K562 (cell line): Measurements from ENCODE around the gene MGAT4B. TPM values are rescaled to one million over a fixed set of nuclear protein-coding genes. Genes with fewer than 3 reads are reported as not detected.
A peak's percentile ranks its signal among the peaks of the same experiment; 100 is the strongest.

ENCODE experiments used
- ASH1L ChIP-seq: fragments of 450-650 bp; IDR thresholded peaks from 2 replicates; pipeline ENCODE4 v1.6.1; 2018; ENCODE audit warnings: borderline replicate concordance, mild to moderate bottlenecking, low read depth; ENCODE audit not compliant: partially characterized antibody
- DPF2 ChIP-seq: fragments of 450-650 bp; IDR thresholded peaks from 2 replicates; pipeline ENCODE4 v1.6.1; 2016
- ELF4 ChIP-seq: fragments of 450-650 bp; formaldehyde crosslinking; IDR thresholded peaks from 2 replicates; pipeline ENCODE4 v1.4.0; 2022; ENCODE audit warnings: missing genetic modification characterization
- FOXP4 ChIP-seq: sonication (generic); formaldehyde crosslinking; IDR thresholded peaks from 2 replicates; pipeline ENCODE4 v1.8.0; 2022; ENCODE audit warnings: mild to moderate bottlenecking, missing genetic modification reagents, borderline replicate concordance
- MYC ChIP-seq, 2 experiments: fragments of 250-450 bp in 1 of 2; sonication (Bioruptor Pico) in 1 of 2; IDR thresholded peaks; 2 replicates each; pipeline versions ENCODE4 v1.5.1 to v1.6.1; 2012 to 2021; ENCODE audit warnings: low read depth in 2 of 2, borderline replicate concordance in 1 of 2, improper control_type of control experiment in 1 of 2, low read length in 1 of 2, mild to moderate bottlenecking in 1 of 2, moderate library complexity in 1 of 2
- NELFE ChIP-seq: IDR thresholded peaks from 2 replicates; pipeline ENCODE4 v1.6.1; 2011; ENCODE audit warnings: mild to moderate bottlenecking; ENCODE audit not compliant: insufficient read depth, insufficient read length
- NR1H2 ChIP-seq: sonication (generic); formaldehyde crosslinking; IDR thresholded peaks from 2 replicates; pipeline ENCODE4 v1.4.0; 2020; ENCODE audit warnings: mild to moderate bottlenecking, missing genetic modification reagents
- RCOR1 ChIP-seq, 2 experiments: IDR thresholded peaks; 2 replicates each; pipeline ENCODE4 v1.6.1; 2012; ENCODE audit warnings: low read depth in 2 of 2, low read length in 2 of 2, borderline replicate concordance in 1 of 2, improper control_type of control experiment in 1 of 2
- RREB1 ChIP-seq: fragments of 250-450 bp; sonication (Bioruptor Pico); IDR thresholded peaks from 2 replicates; pipeline ENCODE4 v1.4.0; 2020
- TAF15 ChIP-seq: fragments of 200-400 bp; formaldehyde crosslinking; IDR thresholded peaks from 2 replicates; pipeline ENCODE4 v1.6.1; 2017; ENCODE audit warnings: mild to moderate bottlenecking, low read depth, low read length, moderate library complexity
- THRB ChIP-seq: fragments of 450-650 bp; formaldehyde crosslinking; conservative IDR thresholded peaks from 2 replicates; pipeline ENCODE4 v1.4.0; 2022; ENCODE audit warnings: mild to moderate bottlenecking, missing genetic modification characterization
- TSC22D4 ChIP-seq: fragments of 450-650 bp; IDR thresholded peaks from 2 replicates; pipeline ENCODE4 v1.6.1; 2016; ENCODE audit warnings: missing genetic modification characterization, missing biosample characterization, control low read depth
- ZBTB26 ChIP-seq: fragments of 450-650 bp; formaldehyde crosslinking; IDR thresholded peaks from 2 replicates; pipeline ENCODE4 v1.4.0; 2022; ENCODE audit warnings: missing genetic modification characterization
- ZNF780A ChIP-seq: fragments of 250-450 bp; sonication (Bioruptor Pico); IDR thresholded peaks from 2 replicates; pipeline ENCODE4 v1.5.0; 2021; ENCODE audit warnings: mild to moderate bottlenecking
- polyA plus RNA-seq, 8 experiments: library from polyadenylated mRNA; depleted of rRNA in 4 of 8; stranded (reverse) in 5 of 8; unstranded in 3 of 8; fragments of >200 nt; fragmentation: Nextera tagmentation in 2 of 8; fragmentation: Illumina TruSeq in 1 of 8; extraction: Ambion mirVana in 2 of 8; extraction: Trizol in 1 of 8; gene quantifications; 2 replicates each; pipeline versions ENCODE4 v1.2.1 to v1.2.3, GENCODE V29; 2011 to 2014; ENCODE audit warnings: inconsistent platforms in 1 of 8, missing spikeins in 1 of 8
- total RNA-seq, 7 experiments: library from RNA; depleted of rRNA in 6 of 7; stranded (reverse); fragments of >200 nt in 6 of 7; fragmentation: Illumina TruSeq in 2 of 7; extraction: Trizol in 2 of 7; gene quantifications; 2 replicates each; pipeline versions ENCODE4 v1.2.1 to v1.2.3, GENCODE V29; 2011 to 2021; ENCODE audit warnings: low replicate concordance in 1 of 7

MGAT4B gene
- total and polyA plus RNA-seq, 9 of the 15 experiments (the other 6 are each of a cell fraction or from before 2014, with no cell fraction given) = 0.34 to 133 (median 75.4) TPM

- TF ChIP-seq RREB1 (CRISPR knock-in tag) (0 out of 2 replicates have a peak, but pooled peaks have one; percentile 46), NR1H2 (CRISPR knock-in tag) (no peak), TAF15 (no peak), FOXP4 (no peak), ZBTB26 (0 out of 2 replicates have a peak, but pooled peaks have one; percentile 38), RCOR1 (IDR thresholded peaks at IDR 0.05; ENCODE audit: borderline replicate concordance in 1 of 2, low read depth in 2 of 2, low read length in 2 of 2) (peak in 1 of 2 experiments; percentile 53; a peak in 1 of 4 replicates), DPF2 (0 out of 2 replicates have a peak, but pooled peaks have one; percentile 22), NELFE (no peak), TSC22D4 (no peak), ELF4 (CRISPR knock-in tag) (0 out of 2 replicates have a peak, but pooled peaks have one; percentile 26), THRB (CRISPR knock-in tag) (no peak), ASH1L (no peak), ZNF780A (CRISPR knock-in tag) (no peak), MYC (IDR thresholded peaks at IDR 0.05; ENCODE audit: low read depth, low read length) (peak; percentile 38; the same call in 1 of the 2 replicates), MYC (CRISPR knock-in tag; IDR thresholded peaks at IDR 0.05; ENCODE audit: borderline replicate concordance, low read depth) (no peak)
Observed at GRCh38 chr5:179762079-179762780, 44.4 kb downstream of the MGAT4B start (continued).
